ENCODE measurements around the gene RIT1.

GRCh38 chr1:155893389-155894142 is 17.6 kb downstream of the RIT1 start:
- no peak for TF ChIP-seq CTCF (IDR thresholded peaks at IDR 0.05; ENCODE audit: insufficient read depth, low read length, poor library complexity, severe bottlenecking)
- TF ChIP-seq EZH2phosphoT487 (conservative IDR thresholded peaks at IDR 0.05; ENCODE audit: low read length): no peak

Data from SU-DHL-6 (cell line).